GM21381 (cell line): Measurements from ENCODE around the gene CPXM1.
"Not testable (repeated sequence)": the region's sequence is repeated elsewhere in the genome, so short reads cannot be mapped to it uniquely, and the experiment has no call there.

Experiments used
- ATAC-seq: cut with Tn5 transposase; IDR thresholded peaks from one replicate; pipeline ENCODE4 v1.9.1; 2021; ENCODE audit warnings: mild to moderate bottlenecking, moderate library complexity; ENCODE audit not compliant: unreplicated experiment

Gene CPXM1

GRCh38 chr20:2770091-2770490, 30.3 kb downstream of the CPXM1 start:
- ATAC-seq = not testable (repeated sequence)

- ATAC-seq = no peak
These were observed 31.8 kb downstream of the CPXM1 start for GRCh38 chr20:2768632-2769015.

GRCh38 chr20:2767768-2768631, 32.4 kb downstream of the CPXM1 start:
- no peak for ATAC-seq

- no peak for ATAC-seq
These were observed 37.2 kb downstream of the CPXM1 start for GRCh38 chr20:2763186-2763585.

GRCh38 chr20:2762578-2763131, 37.8 kb downstream of the CPXM1 start:
- no peak for ATAC-seq

- no peak for ATAC-seq
These were observed 38.5 kb downstream of the CPXM1 start for GRCh38 chr20:2761885-2762284.

- ATAC-seq = no peak
These were observed 39.5 kb downstream of the CPXM1 start for GRCh38 chr20:2760952-2761305.

- no peak for ATAC-seq
These were observed 40.0 kb downstream of the CPXM1 start for GRCh38 chr20:2760297-2760951.

GRCh38 chr20:2759603-2760296, 40.7 kb downstream of the CPXM1 start:
- ATAC-seq = no peak

GRCh38 chr20:2759143-2759542, 41.3 kb downstream of the CPXM1 start:
- ATAC-seq = no peak

- ATAC-seq = no peak
These were observed 42.5 kb downstream of the CPXM1 start for GRCh38 chr20:2757969-2758368.

GRCh38 chr20:2757001-2757400, 43.4 kb downstream of the CPXM1 start:
- ATAC-seq = no peak

GRCh38 chr20:2756056-2756611, 44.3 kb downstream of the CPXM1 start:
- no peak for ATAC-seq

GRCh38 chr20:2755451-2756055, 44.9 kb downstream of the CPXM1 start:
- no peak for ATAC-seq

GRCh38 chr20:2754424-2754823, 46.0 kb downstream of the CPXM1 start:
- ATAC-seq = no peak

GRCh38 chr20:2753461-2754040, 46.9 kb downstream of the CPXM1 start:
- no peak for ATAC-seq

GRCh38 chr20:2752567-2753460, 47.6 kb downstream of the CPXM1 start:
- no peak for ATAC-seq

GRCh38 chr20:2751878-2752566, 48.4 kb downstream of the CPXM1 start:
- ATAC-seq = no peak

- ATAC-seq = no peak
These were observed 49.0 kb downstream of the CPXM1 start for GRCh38 chr20:2751347-2751877.
